Measurements from ENCODE around the gene TUBGCP6.

DNA sequence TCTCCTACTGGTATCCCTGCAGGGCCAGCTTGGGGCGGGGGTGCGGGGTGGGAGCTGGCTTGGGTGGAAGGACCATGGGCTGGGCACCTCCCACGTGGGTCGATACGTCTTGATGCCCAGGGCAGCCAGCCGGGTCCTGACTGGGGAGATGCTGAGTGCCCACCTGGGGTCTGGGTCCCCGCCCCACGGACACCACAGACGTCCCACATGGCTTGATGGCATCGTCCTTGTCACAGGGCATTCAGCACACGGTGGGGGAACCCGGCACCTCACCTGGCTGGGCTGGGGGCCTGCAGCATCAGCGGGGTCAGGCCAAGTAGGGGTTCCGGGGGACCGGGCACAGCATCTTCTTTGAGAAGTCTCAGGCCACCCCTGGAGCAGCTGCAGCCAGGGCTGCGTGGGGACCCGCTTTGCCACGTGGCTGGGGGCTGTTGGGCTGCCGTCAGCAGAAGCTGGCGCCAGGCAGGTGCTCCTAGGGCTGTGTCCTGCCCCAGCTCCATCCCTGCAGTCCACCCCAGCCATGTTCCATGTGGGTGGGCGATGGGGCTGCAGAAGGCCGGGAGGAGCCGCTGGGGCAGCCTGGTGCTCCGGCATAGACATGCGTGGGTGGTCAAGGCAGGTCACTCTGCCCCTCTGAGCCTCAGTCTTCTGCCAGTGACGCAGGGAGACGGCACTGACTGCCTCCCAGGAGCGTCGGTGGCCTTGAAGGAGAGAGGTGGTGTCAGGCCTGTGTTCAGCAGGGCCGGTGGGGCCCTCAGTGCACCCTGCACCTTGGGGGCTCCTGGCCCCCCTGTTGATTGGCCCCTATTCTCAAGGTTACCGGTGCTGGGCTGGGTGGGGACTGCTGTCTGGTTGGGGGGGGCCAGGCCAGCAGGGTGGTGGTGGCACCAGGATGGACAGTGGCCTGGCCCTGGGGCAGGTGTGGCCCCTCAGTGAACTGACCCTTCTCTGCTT is 35.6 kb downstream of the TUBGCP6 start:
- TF ChIP-seq POLR2A (IDR thresholded peaks at IDR 0.05), result no peak
- TF ChIP-seq, protein P1, sequence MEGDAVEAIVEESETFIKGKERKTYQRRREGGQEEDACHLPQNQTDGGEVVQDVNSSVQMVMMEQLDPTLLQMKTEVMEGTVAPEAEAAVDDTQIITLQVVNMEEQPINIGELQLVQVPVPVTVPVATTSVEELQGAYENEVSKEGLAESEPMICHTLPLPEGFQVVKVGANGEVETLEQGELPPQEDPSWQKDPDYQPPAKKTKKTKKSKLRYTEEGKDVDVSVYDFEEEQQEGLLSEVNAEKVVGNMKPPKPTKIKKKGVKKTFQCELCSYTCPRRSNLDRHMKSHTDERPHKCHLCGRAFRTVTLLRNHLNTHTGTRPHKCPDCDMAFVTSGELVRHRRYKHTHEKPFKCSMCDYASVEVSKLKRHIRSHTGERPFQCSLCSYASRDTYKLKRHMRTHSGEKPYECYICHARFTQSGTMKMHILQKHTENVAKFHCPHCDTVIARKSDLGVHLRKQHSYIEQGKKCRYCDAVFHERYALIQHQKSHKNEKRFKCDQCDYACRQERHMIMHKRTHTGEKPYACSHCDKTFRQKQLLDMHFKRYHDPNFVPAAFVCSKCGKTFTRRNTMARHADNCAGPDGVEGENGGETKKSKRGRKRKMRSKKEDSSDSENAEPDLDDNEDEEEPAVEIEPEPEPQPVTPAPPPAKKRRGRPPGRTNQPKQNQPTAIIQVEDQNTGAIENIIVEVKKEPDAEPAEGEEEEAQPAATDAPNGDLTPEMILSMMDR (IDR thresholded peaks at IDR 0.05), result no peak
